COR-L47 (cell line): ENCODE data around the gene B3GNT5.

ENCODE experiments used
- DNase-seq: peaks from one replicate; lab custom pipeline; 2025; lab: John Stamatoyannopoulos, UW

Gene B3GNT5

GRCh38 chr3:183293966-183294365, 40.9 kb downstream of the B3GNT5 start:
- no peak for DNase-seq

GRCh38 chr3:183295211-183295610, 42.2 kb downstream of the B3GNT5 start:
- DNase-seq = no peak

- DNase-seq = no peak
Observed at GRCh38 chr3:183296944-183297343, 43.9 kb downstream of the B3GNT5 start.

- DNase-seq = peak; percentile 87
Observed at GRCh38 chr3:183298701-183299153, 45.7 kb downstream of the B3GNT5 start.

GRCh38 chr3:183299976-183300375, 46.9 kb downstream of the B3GNT5 start:
- no peak for DNase-seq

- no peak for DNase-seq
Observed at GRCh38 chr3:183300996-183301562, 48.0 kb downstream of the B3GNT5 start.

- DNase-seq = no peak
Observed at GRCh38 chr3:183301937-183302580, 49.0 kb downstream of the B3GNT5 start.

- DNase-seq = no peak
Observed at GRCh38 chr3:183303690-183304089, 50.6 kb downstream of the B3GNT5 start.

GRCh38 chr3:183306798-183307671, 54.0 kb downstream of the B3GNT5 start:
- no peak for DNase-seq

GRCh38 chr3:183307749-183308148, 54.7 kb downstream of the B3GNT5 start:
- no peak for DNase-seq

GRCh38 chr3:183308751-183309150, 55.7 kb downstream of the B3GNT5 start:
- DNase-seq = no peak

GRCh38 chr3:183309276-183309675, 56.2 kb downstream of the B3GNT5 start:
- no peak for DNase-seq

GRCh38 chr3:183310936-183311335, 57.9 kb downstream of the B3GNT5 start:
- no peak for DNase-seq

GRCh38 chr3:183312433-183312832, 59.4 kb downstream of the B3GNT5 start:
- DNase-seq = no peak

GRCh38 chr3:183313351-183313750, 60.3 kb downstream of the B3GNT5 start:
- no peak for DNase-seq

GRCh38 chr3:183313764-183314163, 60.7 kb downstream of the B3GNT5 start:
- no peak for DNase-seq

GRCh38 chr3:183315739-183316138, 62.7 kb downstream of the B3GNT5 start:
- DNase-seq = no peak

GRCh38 chr3:183317271-183317670, 64.2 kb downstream of the B3GNT5 start:
- no peak for DNase-seq

GRCh38 chr3:183317886-183318865, 65.1 kb downstream of the B3GNT5 start:
- DNase-seq = no peak

- no peak for DNase-seq
Observed at GRCh38 chr3:183318877-183319276, 65.8 kb downstream of the B3GNT5 start.

GRCh38 chr3:183319371-183319770, 66.3 kb downstream of the B3GNT5 start:
- no peak for DNase-seq
